Ishikawa (cell line): ENCODE data around the gene PARP1.

Source experiments
- EP300 ChIP-seq: IDR thresholded peaks from 2 replicates; pipeline ENCODE4 v1.6.1; 2012; ENCODE audit warnings: borderline replicate concordance
- TAF1 ChIP-seq: IDR thresholded peaks from 2 replicates; pipeline ENCODE4 v1.6.1; 2012; ENCODE audit warnings: low read depth, mild to moderate bottlenecking
- TF ChIP-seq, protein P1 (sequence below): IDR thresholded peaks from 2 replicates; pipeline ENCODE4 v1.6.1; 2012

DNA sequence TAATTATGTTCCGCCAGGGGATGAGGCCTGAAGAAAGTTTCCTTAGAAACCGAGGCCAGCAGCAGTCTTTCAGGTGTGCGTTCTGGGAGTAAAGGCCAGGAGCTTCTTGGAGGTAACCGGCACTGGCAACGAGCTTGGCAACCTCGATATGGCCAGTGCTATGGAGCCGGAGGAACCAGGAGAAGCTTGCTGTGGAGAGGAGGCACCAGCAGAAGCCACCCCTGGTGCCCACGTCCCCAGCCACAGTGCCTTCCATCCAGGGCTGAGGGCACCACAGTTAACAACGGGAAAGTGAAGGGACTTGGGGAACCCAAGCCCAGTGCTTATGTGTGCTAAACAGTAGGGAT, 57.4 kb downstream of the PARP1 start:
- TF ChIP-seq EP300: no peak
- TF ChIP-seq TAF1: no peak
- TF ChIP-seq, protein P1, sequence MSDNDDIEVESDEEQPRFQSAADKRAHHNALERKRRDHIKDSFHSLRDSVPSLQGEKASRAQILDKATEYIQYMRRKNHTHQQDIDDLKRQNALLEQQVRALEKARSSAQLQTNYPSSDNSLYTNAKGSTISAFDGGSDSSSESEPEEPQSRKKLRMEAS: no peak
